GM23338 (cell line): ENCODE data around the gene PSMB3. TPM values are rescaled to one million over a fixed set of nuclear protein-coding genes. Genes with fewer than 3 reads are reported as not detected.

Experiments
- ATAC-seq: fragments of 200-7000 bp; cut with Tn5 transposase; 3 replicates; pipeline ENCODE4 v1.9.1; 2020
- DNase-seq: peaks from one replicate; pipeline ENCODE4 v3.0.0-alpha.2; 2015; ENCODE audit warnings: low spot score
- H2AFZ ChIP-seq: fragments of 200-600 bp; sonication (generic); 2 replicates; pipeline ENCODE4 v1.8.0; 2016; ENCODE audit warnings: antibody characterized with exemption, mild to moderate bottlenecking, moderate library complexity
- H3F3A ChIP-seq: fragments of 200-600 bp; sonication (generic); replicated peaks from 2 replicates; pipeline ENCODE4 v1.8.0; 2017; ENCODE audit warnings: antibody characterized with exemption, mixed run types, low read depth
- H3K27ac ChIP-seq: fragments of 200-600 bp; sonication (generic); 2 replicates; pipeline ENCODE4 v1.6.1; 2016; ENCODE audit warnings: low read depth
- H3K27me3 ChIP-seq: fragments of 200-600 bp; sonication (generic); 2 replicates; pipeline ENCODE4 v1.8.0; 2016; ENCODE audit warnings: mild to moderate bottlenecking, mixed run types, moderate library complexity; ENCODE audit not compliant: insufficient read depth
- H3K36me3 ChIP-seq: fragments of 200-600 bp; sonication (generic); 2 replicates; pipeline ENCODE4 v1.8.0; 2016; ENCODE audit warnings: mild to moderate bottlenecking; ENCODE audit not compliant: insufficient read depth
- H3K4me1 ChIP-seq: fragments of 200-600 bp; sonication (generic); 2 replicates; pipeline ENCODE4 v1.8.0; 2016; ENCODE audit warnings: mild to moderate bottlenecking, moderate library complexity; ENCODE audit not compliant: insufficient read depth
- H3K4me2 ChIP-seq: fragments of 200-600 bp; sonication (generic); 2 replicates; pipeline ENCODE4 v1.7.1; 2017; ENCODE audit warnings: mixed run types
- H3K4me3 ChIP-seq: fragments of 200-600 bp; sonication (generic); 2 replicates; pipeline ENCODE4 v1.6.1; 2016; ENCODE audit warnings: mixed run types
- H3K79me2 ChIP-seq: fragments of 200-600 bp; sonication (generic); replicated peaks from 2 replicates; pipeline ENCODE4 v1.8.0; 2017; ENCODE audit warnings: mild to moderate bottlenecking; ENCODE audit not compliant: insufficient read depth
- H3K9me2 ChIP-seq: fragments of 200-600 bp; sonication (generic); 2 replicates; pipeline ENCODE4 v1.8.0; 2017; ENCODE audit not compliant: insufficient read depth
- H4K20me1 ChIP-seq: fragments of 200-600 bp; sonication (generic); replicated peaks from 2 replicates; pipeline ENCODE4 v1.8.0; 2017; ENCODE audit warnings: mild to moderate bottlenecking; ENCODE audit not compliant: insufficient read depth
- H3K27ac Mint-ChIP-seq: 2 replicates; pipeline ENCODE4 v1.8.0; 2020; ENCODE audit warnings: inconsistent platforms, mild to moderate bottlenecking, moderate library complexity, mixed read lengths
- H3K27me3 Mint-ChIP-seq: 3 replicates; pipeline ENCODE4 v1.8.0; 2022; ENCODE audit warnings: low read depth, mild to moderate bottlenecking, moderate library complexity, mixed read lengths, inconsistent platforms; ENCODE audit not compliant: insufficient read depth, poor library complexity
- H3K36me3 Mint-ChIP-seq: 3 replicates; pipeline ENCODE4 v1.8.0; 2021; ENCODE audit warnings: low read depth, mild to moderate bottlenecking, inconsistent platforms, moderate library complexity, mixed read lengths
- H3K4me1 Mint-ChIP-seq: 3 replicates; pipeline ENCODE4 v1.8.0; 2020; ENCODE audit warnings: mild to moderate bottlenecking, inconsistent platforms, mixed read lengths
- H3K4me3 Mint-ChIP-seq: 3 replicates; pipeline ENCODE4 v1.8.0; 2021; ENCODE audit warnings: moderate library complexity, mild to moderate bottlenecking, inconsistent platforms, mixed read lengths
- H3K9me3 Mint-ChIP-seq: 3 replicates; pipeline ENCODE4 v1.8.0; 2020; ENCODE audit warnings: moderate library complexity, mild to moderate bottlenecking, inconsistent platforms, mixed read lengths
- CREB1 ChIP-seq: fragments of 250-450 bp; sonication (Bioruptor Pico); IDR thresholded peaks from 2 replicates; pipeline ENCODE4 v1.5.0; 2020; ENCODE audit warnings: low read depth, mild to moderate bottlenecking, moderate library complexity
- EZH2 ChIP-seq: fragments of 200-600 bp; sonication (generic); IDR thresholded peaks from one replicate; pipeline ENCODE4 v1.8.0; 2017; ENCODE audit warnings: antibody characterized with exemption, mild to moderate bottlenecking, low read depth; ENCODE audit not compliant: unreplicated experiment
- EZH2phosphoT487 ChIP-seq: fragments of 200-600 bp; sonication (generic); IDR thresholded peaks from one replicate; pipeline ENCODE4 v1.8.1; 2018; ENCODE audit warnings: antibody characterized with exemption; ENCODE audit not compliant: unreplicated experiment
- JUNB ChIP-seq: IDR thresholded peaks from one replicate; pipeline ENCODE4 v1.6.1; 2016; ENCODE audit warnings: antibody characterized with exemption; ENCODE audit not compliant: unreplicated experiment
- NANOG ChIP-seq: IDR thresholded peaks from 2 replicates; pipeline ENCODE4 v1.6.1; 2016; ENCODE audit warnings: antibody characterized with exemption, borderline replicate concordance
- POLR2AphosphoS5 ChIP-seq: IDR thresholded peaks from 2 replicates; pipeline ENCODE4 v1.6.1; 2016; ENCODE audit warnings: antibody characterized with exemption, low read depth
- REST ChIP-seq: IDR thresholded peaks from one replicate; pipeline ENCODE4 v1.6.1; 2018; ENCODE audit warnings: antibody characterized with exemption; ENCODE audit not compliant: unreplicated experiment
- STAT1 ChIP-seq: IDR thresholded peaks from one replicate; pipeline ENCODE4 v1.6.1; 2016; ENCODE audit warnings: antibody characterized with exemption; ENCODE audit not compliant: unreplicated experiment
- ZNF114 ChIP-seq: fragments of 250-450 bp; sonication (Bioruptor Pico); IDR thresholded peaks from 2 replicates; pipeline ENCODE4 v1.5.0; 2020; ENCODE audit warnings: mild to moderate bottlenecking, moderate library complexity
- ZNF331 ChIP-seq: fragments of 250-450 bp; sonication (Bioruptor Pico); IDR thresholded peaks from 2 replicates; pipeline ENCODE4 v1.5.0; 2020; ENCODE audit warnings: low read depth, mild to moderate bottlenecking, moderate library complexity
- polyA plus RNA-seq: library from polyadenylated mRNA; unstranded; fragments of >200 nt; fragmentation: Nextera tagmentation; extraction: Ambion mirVana; gene quantifications from 2 replicates; pipeline ENCODE4 v1.2.1, GENCODE V29; 2016
- total RNA-seq: library from RNA; depleted of rRNA; stranded (reverse); fragments of >200 nt; shearing (Covaris generic); gene quantifications from 2 replicates; pipeline ENCODE4 v1.2.3, GENCODE V29; 2014
- TF ChIP-seq, protein P1 (sequence below), 2 experiments: fragments of 200-600 bp in 1 of 2; sonication (generic) in 1 of 2; conservative IDR thresholded peaks; 2 replicates each; pipeline versions ENCODE4 v1.5.1 to v1.6.1; 2016 to 2017; ENCODE audit warnings: antibody characterized with exemption in 2 of 2, low read depth in 2 of 2, mild to moderate bottlenecking in 2 of 2, moderate library complexity in 1 of 2

PSMB3 gene
- total and polyA plus RNA-seq, 2 experiments from 2014 or later: 250 to 523 TPM

- no peak overlapping the region; the same call in 1 of the 2 replicates for H3K27ac Mint-ChIP-seq
- Histone ChIP-seq H4K20me1 (peaks cover 15% of the 10 kb centered on the region), H3K79me2 (peaks cover 40% of the 10 kb centered on the region), H3F3A (peaks cover 2% of the 10 kb centered on the region; the same call in 1 of the 2 replicates), H3K27me3 (peaks cover 16% of the 10 kb centered on the region), H2AFZ (peak overlapping the region; percentile 6; the same call in 1 of the 2 replicates), H3K9me2 (no peaks in the 10 kb centered on the region), H3K27ac (no peak overlapping the region), H3K4me1 (peaks cover 27% of the 10 kb centered on the region), H3K4me2 (peak overlapping the region; percentile 96), H3K4me3 (peak overlapping the region; percentile 69), H3K36me3 (peaks cover 6% of the 10 kb centered on the region)
- ATAC-seq (no peak), DNase-seq (no peak)
- H3K4me3 Mint-ChIP-seq: peak overlapping the region; percentile 97
- H3K27me3 Mint-ChIP-seq: peaks cover 30% of the 10 kb centered on the region
- H3K9me3 Mint-ChIP-seq: peaks cover 5% of the 10 kb centered on the region
- peaks cover 15% of the 10 kb centered on the region for H3K4me1 Mint-ChIP-seq
- no peak for TF ChIP-seq POLR2AphosphoS5
- no peak for TF ChIP-seq NANOG
- no peak for TF ChIP-seq ZNF331
- TF ChIP-seq CREB1: no peak
- TF ChIP-seq JUNB: no peak
- TF ChIP-seq REST: no peak
- TF ChIP-seq, protein P1, sequence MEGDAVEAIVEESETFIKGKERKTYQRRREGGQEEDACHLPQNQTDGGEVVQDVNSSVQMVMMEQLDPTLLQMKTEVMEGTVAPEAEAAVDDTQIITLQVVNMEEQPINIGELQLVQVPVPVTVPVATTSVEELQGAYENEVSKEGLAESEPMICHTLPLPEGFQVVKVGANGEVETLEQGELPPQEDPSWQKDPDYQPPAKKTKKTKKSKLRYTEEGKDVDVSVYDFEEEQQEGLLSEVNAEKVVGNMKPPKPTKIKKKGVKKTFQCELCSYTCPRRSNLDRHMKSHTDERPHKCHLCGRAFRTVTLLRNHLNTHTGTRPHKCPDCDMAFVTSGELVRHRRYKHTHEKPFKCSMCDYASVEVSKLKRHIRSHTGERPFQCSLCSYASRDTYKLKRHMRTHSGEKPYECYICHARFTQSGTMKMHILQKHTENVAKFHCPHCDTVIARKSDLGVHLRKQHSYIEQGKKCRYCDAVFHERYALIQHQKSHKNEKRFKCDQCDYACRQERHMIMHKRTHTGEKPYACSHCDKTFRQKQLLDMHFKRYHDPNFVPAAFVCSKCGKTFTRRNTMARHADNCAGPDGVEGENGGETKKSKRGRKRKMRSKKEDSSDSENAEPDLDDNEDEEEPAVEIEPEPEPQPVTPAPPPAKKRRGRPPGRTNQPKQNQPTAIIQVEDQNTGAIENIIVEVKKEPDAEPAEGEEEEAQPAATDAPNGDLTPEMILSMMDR (conservative IDR thresholded peaks at IDR 0.05; ENCODE audit: low read depth in 2 of 2): no peak
- TF ChIP-seq ZNF114: no peak
- no peak for TF ChIP-seq EZH2
- TF ChIP-seq STAT1: no peak
- TF ChIP-seq EZH2phosphoT487: no peak
- peaks cover 23% of the 10 kb centered on the region for H3K36me3 Mint-ChIP-seq
Measured at GRCh38 chr17:38751144-38751807, 1.3 kb upstream of the PSMB3 start.
